ENCODE data around the gene SLC22A25.

- TF ChIP-seq GATA2 (IDR thresholded peaks at IDR 0.05; ENCODE audit: low read depth, low read length) (no peak), GATA3 (IDR thresholded peaks at IDR 0.05; ENCODE audit: low read depth, low read length) (no peak)
Observed at GRCh38 chr11:63226488-63227114, 16.8 kb downstream of the SLC22A25 start.

All from SH-SY5Y (cell line).